HCT116 (cell line): ENCODE results near the gene BLNK. TPM values are rescaled to one million over a fixed set of nuclear protein-coding genes. Genes with fewer than 3 reads are reported as not detected.

Experiments used
- ATAC-seq: fragments of 200-7000 bp; cut with Tn5 transposase; 2 replicates; pipeline ENCODE4 v1.9.1; 2020; ENCODE audit warnings: mild to moderate bottlenecking, moderate library complexity
- BruUV-seq: library from RNA; stranded (reverse); fragments of 400-500 nt; replicated peaks from 2 replicates; lab custom pipeline; 2021; lab: Mats Ljungman, UMichigan
- CTCF ChIA-PET: fragments of 300-600 bp; sonication (Branson Sonifier 250); formaldehyde crosslinking; loops from one replicate; lab custom pipeline; 2021; ENCODE audit warnings: antibody characterized with exemption; lab: Charles Lee
- POLR2A ChIA-PET: fragments of 300-600, 350-600 bp; sonication (Branson Sonifier 250); formaldehyde crosslinking; loops from one replicate; lab custom pipeline; 2021; ENCODE audit warnings: antibody characterized with exemption; lab: Charles Lee
- RAD21 ChIA-PET, 2 experiments: fragments of 300-600 bp; sonication (Branson Sonifier 250); formaldehyde crosslinking; loops; one replicate each; lab custom pipeline; 2023; ENCODE audit warnings: low total read pairs in 2 of 2; ENCODE audit not compliant: uncharacterized antibody in 2 of 2, unreplicated experiment in 2 of 2, low non-redundant PET in 1 of 2; lab: Charles Lee
- DNase-seq: peaks from one replicate; pipeline ENCODE4 v3.0.0-alpha.2; 2010; ENCODE audit warnings: low read depth, low spot score
- H2AFZ ChIP-seq: fragments of 200-600 bp; shearing (Covaris generic), sonication (generic); 2 replicates; pipeline ENCODE4 v1.6.1; 2017; ENCODE audit warnings: low read depth, mixed run types, mixed read lengths, antibody characterized with exemption, low read length; ENCODE audit not compliant: poor library complexity, severe bottlenecking
- H3K27ac ChIP-seq: 2 replicates; pipeline ENCODE4 v1.5.1; 2012; ENCODE audit warnings: low read depth, low read length
- H3K27me3 ChIP-seq: fragments of 200-600 bp; sonication (generic); 2 replicates; pipeline ENCODE4 v1.6.1; 2016; ENCODE audit warnings: mixed run types, low read length, mixed read lengths; ENCODE audit not compliant: insufficient read depth
- H3K36me3 ChIP-seq, 2 experiments: fragments of 200-500 bp in 1 of 2; fragments of 200-600 bp in 1 of 2; sonication (Bioruptor generic) in 1 of 2; sonication (generic) in 1 of 2; 2 replicates each; pipeline versions ENCODE4 v1.5.1 to v1.6.1; 2014 to 2016; ENCODE audit warnings: low read length in 2 of 2, inconsistent platforms in 1 of 2, mixed read lengths in 1 of 2, mixed run types in 1 of 2; ENCODE audit not compliant: insufficient read depth in 2 of 2, control insufficient read depth in 1 of 2
- H3K4me1 ChIP-seq, 2 experiments: fragments of 200-600 bp in 1 of 2; sonication (generic) in 1 of 2; 2 replicates each; pipeline versions ENCODE4 v1.5.1 to v1.6.1; 2012 to 2017; ENCODE audit warnings: low read length in 2 of 2, inconsistent platforms in 1 of 2, mild to moderate bottlenecking in 1 of 2, mixed read lengths in 1 of 2, mixed run types in 1 of 2, moderate library complexity in 1 of 2; ENCODE audit not compliant: insufficient read depth in 2 of 2, control insufficient read depth in 1 of 2
- H3K4me2 ChIP-seq: fragments of 200-600 bp; sonication (generic); 2 replicates; pipeline ENCODE4 v1.6.1; 2017; ENCODE audit warnings: mixed run types, low read length, mixed read lengths
- H3K4me3 ChIP-seq, 2 experiments: fragments of 200-600 bp in 1 of 2; sonication (generic) in 1 of 2; replicated peaks in 1 of 2; 2 replicates each; pipeline ENCODE4 v1.5.1; 2011 to 2016; ENCODE audit warnings: low read length in 2 of 2, control low read depth in 1 of 2, low read depth in 1 of 2, mild to moderate bottlenecking in 1 of 2, mixed read lengths in 1 of 2, mixed run types in 1 of 2
- H3K79me2 ChIP-seq: fragments of 200-600 bp; sonication (generic); 2 replicates; pipeline ENCODE4 v1.6.1; 2017; ENCODE audit warnings: mild to moderate bottlenecking, mixed run types, low read length, moderate library complexity, mixed read lengths; ENCODE audit not compliant: insufficient read depth
- H3K9ac ChIP-seq: fragments of 200-600 bp; sonication (generic); 2 replicates; pipeline ENCODE4 v1.6.1; 2016; ENCODE audit warnings: low read length, mixed read lengths
- H3K9me2 ChIP-seq: fragments of 200-600 bp; sonication (generic), shearing (Covaris generic); 2 replicates; pipeline ENCODE4 v1.6.1; 2017; ENCODE audit warnings: mixed run types, mild to moderate bottlenecking, moderate library complexity; ENCODE audit not compliant: insufficient read depth
- H3K9me3 ChIP-seq, 2 experiments: fragments of 200-500 bp in 1 of 2; fragments of 200-600 bp in 1 of 2; sonication (Bioruptor generic) in 1 of 2; sonication (generic) in 1 of 2; 2 replicates each; pipeline ENCODE4 v1.6.1; 2014 to 2017; ENCODE audit warnings: low read length in 2 of 2, mixed read lengths in 2 of 2, inconsistent platforms in 1 of 2, low read depth in 1 of 2, mild to moderate bottlenecking in 1 of 2, mixed run types in 1 of 2, moderate library complexity in 1 of 2; ENCODE audit not compliant: control insufficient read depth in 1 of 2, insufficient read depth in 1 of 2
- H4K20me1 ChIP-seq: fragments of 200-600 bp; sonication (generic), shearing (Covaris generic); 2 replicates; pipeline ENCODE4 v1.6.1; 2017; ENCODE audit warnings: mixed run types, mild to moderate bottlenecking, moderate library complexity; ENCODE audit not compliant: insufficient read depth
- CEBPB ChIP-seq: IDR thresholded peaks from 2 replicates; pipeline ENCODE4 v1.6.1; 2012; ENCODE audit warnings: low read depth
- FOSL1 ChIP-seq: IDR thresholded peaks from 2 replicates; pipeline ENCODE4 v1.6.1; 2012; ENCODE audit warnings: low read depth
- JUND ChIP-seq: IDR thresholded peaks from 2 replicates; pipeline ENCODE4 v1.6.1; 2012
- SIN3A ChIP-seq: IDR thresholded peaks from 2 replicates; pipeline ENCODE4 v1.6.1; 2012; ENCODE audit warnings: low read depth
- SP1 ChIP-seq: IDR thresholded peaks from 2 replicates; pipeline ENCODE4 v1.6.1; 2012; ENCODE audit warnings: low read depth
- SRF ChIP-seq: IDR thresholded peaks from 2 replicates; pipeline ENCODE4 v1.6.1; 2012; ENCODE audit warnings: low read depth
- TCF7L2 ChIP-seq: IDR thresholded peaks from 2 replicates; pipeline ENCODE4 v1.7.0; 2011; ENCODE audit warnings: borderline replicate concordance, inconsistent platforms; ENCODE audit not compliant: insufficient read depth, insufficient read length; ENCODE audit errors: extremely low read depth
- ZFX ChIP-seq: fragments of 450-650 bp; IDR thresholded peaks from 2 replicates; pipeline ENCODE4 v1.6.1; 2017
- ZNF274 ChIP-seq: fragments of 200-500 bp; sonication (Bioruptor generic); IDR thresholded peaks from 2 replicates; pipeline ENCODE4 v1.6.1; 2014; ENCODE audit warnings: mild to moderate bottlenecking, low read depth, low read length, inconsistent platforms
- intact Hi-C: fragments of 100-400 bp; cut with micrococcal nuclease; formaldehyde crosslinking; loops from 2 replicates; pipeline ENCODE4 v1.10.0; 2022
- total RNA-seq: library from RNA; stranded (reverse); gene quantifications from one replicate; pipeline ENCODE4 v1.2.1, GENCODE V29; 2021; ENCODE audit not compliant: unreplicated experiment

Gene BLNK
- total RNA-seq, 1 experiment from 2014 or later = 0.59 TPM

- Histone ChIP-seq H3K9me3 (no peaks in the 10 kb centered on the region), H2AFZ (no peak overlapping the region), H4K20me1 (no peaks in the 10 kb centered on the region), H3K27me3 (no peaks in the 10 kb centered on the region), H3K36me3 (no peaks in the 10 kb centered on the region), H3K27ac (no peak overlapping the region), H3K79me2 (no peaks in the 10 kb centered on the region), H3K4me3 (no peak overlapping the region), H3K4me2 (no peak overlapping the region), H3K9ac (no peak overlapping the region), H3K4me1 (peaks cover 14 to 25% of the 10 kb centered on the region in 2 experiments), H3K9me2 (no peaks in the 10 kb centered on the region)
- ChIA-PET POLR2A (no interaction called here), CTCF (no interaction called here), RAD21 (no interaction called here)
- intact Hi-C loops = no loop called here
- no TSS peak for BruUV-seq
- DNase-seq (no peak), ATAC-seq (no peak)
- TF ChIP-seq SP1 = no peak
- TF ChIP-seq ZFX = no peak
- no peak for TF ChIP-seq JUND
- no peak for TF ChIP-seq CEBPB
- TF ChIP-seq SIN3A = no peak
These were observed 1.7 kb downstream of the BLNK start for GRCh38 chr10:96269438-96270300.

- Histone ChIP-seq H2AFZ (no peak overlapping the region), H3K4me2 (peak overlapping the region; percentile 70; the same call in 1 of the 2 replicates), H3K27me3 (no peaks in the 10 kb centered on the region), H3K9ac (no peak overlapping the region), H3K36me3 (no peaks in the 10 kb centered on the region), H3K4me1 (peaks cover 14 to 25% of the 10 kb centered on the region in 2 experiments), H3K27ac (no peak overlapping the region), H4K20me1 (no peaks in the 10 kb centered on the region), H3K9me2 (no peaks in the 10 kb centered on the region), H3K79me2 (no peaks in the 10 kb centered on the region), H3K9me3 (no peaks in the 10 kb centered on the region), H3K4me3 (no peak overlapping the region)
- TF ChIP-seq SRF (no peak), FOSL1 (no peak), ZFX (no peak), TCF7L2 (no peak), ZNF274 (no peak)
- DNase-seq (no peak), ATAC-seq (no peak)
- ChIA-PET POLR2A (no interaction called here), RAD21 (no interaction called here), CTCF (no interaction called here)
- BruUV-seq = no TSS peak
- intact Hi-C loops = no loop called here
These were observed 2.9 kb downstream of the BLNK start for GRCh38 chr10:96268341-96268909.
